SH-SY5Y (cell line): ENCODE measurements around the gene C5orf58.

Experiments
- GATA2 ChIP-seq: IDR thresholded peaks from 2 replicates; pipeline ENCODE4 v1.6.1; 2011; ENCODE audit warnings: mild to moderate bottlenecking, low read depth, low read length
- GATA3 ChIP-seq: IDR thresholded peaks from 2 replicates; pipeline ENCODE4 v1.6.1; 2011; ENCODE audit warnings: low read depth, mild to moderate bottlenecking, low read length, moderate library complexity

GRCh38 chr5:170221327-170221741, 11.5 kb upstream of the C5orf58 start:
- TF ChIP-seq GATA2 (no peak), GATA3 (no peak)
